Superior temporal gyrus (tissue), 1 donor: ENCODE measurements around the gene NARF.
A peak's percentile ranks its signal among the peaks of the same experiment; 100 is the strongest.
"Not testable (repeated sequence)": the region's sequence is repeated elsewhere in the genome, so short reads cannot be mapped to it uniquely, and the experiment has no call there.

Source experiments
- DNase-seq: peaks from one replicate; pipeline ENCODE4 v3.0.0-alpha.2; 2016; ENCODE audit errors: extremely low spot score

The NARF gene

DNA sequence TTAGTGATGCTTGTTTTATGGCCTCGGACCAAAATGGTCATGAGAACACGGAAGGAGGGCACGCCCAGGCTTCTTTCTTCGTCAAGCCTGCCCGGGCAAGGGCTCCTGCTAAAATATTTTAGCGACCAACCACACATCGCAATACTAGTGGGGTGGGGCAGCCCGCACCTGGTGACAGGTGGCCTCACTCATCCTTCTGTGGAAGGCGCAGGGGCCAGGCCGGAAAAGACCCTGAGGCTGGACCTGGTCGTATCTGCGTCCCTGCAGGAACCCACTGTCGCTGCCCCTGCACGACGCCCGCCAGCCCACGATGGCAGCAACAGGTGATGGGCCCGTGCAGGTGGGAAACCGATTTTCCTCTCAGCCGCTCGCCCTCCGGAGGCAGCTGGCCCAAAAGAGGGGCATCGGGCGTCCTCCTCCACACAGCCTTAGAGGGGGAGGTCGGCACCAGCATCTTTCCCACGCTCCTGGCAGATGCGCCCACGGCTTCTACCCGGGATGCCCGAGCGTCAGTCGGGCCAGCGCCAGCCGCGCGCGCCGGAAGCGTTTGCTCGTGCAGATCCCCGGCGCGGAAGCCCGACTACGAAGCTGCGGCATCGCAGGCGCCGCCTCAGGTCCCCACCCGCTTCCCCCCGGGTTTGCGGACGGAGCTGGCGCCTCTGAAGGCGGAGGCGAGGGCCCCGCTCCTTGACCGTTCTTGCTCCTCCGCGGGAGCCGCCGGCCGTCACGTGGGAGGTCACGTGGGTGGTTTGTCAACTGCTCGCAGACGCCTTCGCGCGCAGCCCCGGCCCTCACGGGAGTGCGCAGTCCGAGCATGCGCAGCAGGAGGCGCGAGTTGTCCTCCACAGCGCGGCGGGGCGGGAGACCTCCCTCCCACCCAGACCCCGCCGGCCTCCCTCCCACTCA lies 38.2 kb downstream of the NARF start:
- peak; percentile 96 for DNase-seq

DNA sequence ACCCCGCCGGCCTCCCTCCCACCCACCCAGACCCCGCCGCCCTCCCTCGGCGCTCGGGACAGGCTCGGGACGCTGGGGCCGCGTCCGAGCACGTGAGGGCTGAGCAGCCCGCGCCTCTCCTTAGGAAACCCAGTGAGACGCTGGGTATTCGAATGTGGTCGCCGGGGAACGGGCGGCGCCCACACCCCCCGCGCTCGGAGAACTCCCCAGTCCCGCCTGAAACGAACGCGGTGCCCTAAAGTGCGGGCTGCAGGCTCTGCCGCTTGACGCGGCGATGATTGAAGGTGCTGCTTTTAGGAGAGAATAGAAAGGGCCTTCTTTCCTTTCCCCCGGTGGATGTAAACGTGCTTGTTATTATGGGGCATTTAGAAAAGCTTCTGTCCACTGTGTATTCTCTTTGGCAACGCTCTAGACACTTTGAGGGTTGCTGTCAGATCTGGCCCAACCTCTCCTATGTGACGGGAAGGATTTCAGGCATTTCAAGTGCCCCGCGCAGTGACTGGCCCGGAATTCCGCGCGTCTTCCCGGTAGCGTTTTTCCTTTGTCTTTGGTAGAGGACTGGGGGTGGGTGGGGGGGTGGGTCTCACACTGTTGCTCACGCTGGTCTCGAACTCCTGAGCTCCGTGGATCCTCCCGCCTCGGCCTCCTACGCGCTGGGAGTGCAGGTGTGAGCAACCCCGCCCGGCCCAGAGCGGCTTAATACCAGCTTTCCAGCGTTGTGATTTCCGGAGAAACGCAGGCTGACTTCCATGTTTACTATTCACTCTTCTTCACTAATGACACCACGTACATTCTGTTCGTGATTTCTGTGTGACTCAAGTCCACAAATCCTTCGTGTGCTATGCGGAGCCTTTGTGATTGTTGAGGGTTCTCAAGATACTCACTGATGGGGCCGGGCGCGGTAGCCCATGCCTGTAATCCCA lies 39.2 kb downstream of the NARF start:
- DNase-seq: peak; percentile 32

DNA sequence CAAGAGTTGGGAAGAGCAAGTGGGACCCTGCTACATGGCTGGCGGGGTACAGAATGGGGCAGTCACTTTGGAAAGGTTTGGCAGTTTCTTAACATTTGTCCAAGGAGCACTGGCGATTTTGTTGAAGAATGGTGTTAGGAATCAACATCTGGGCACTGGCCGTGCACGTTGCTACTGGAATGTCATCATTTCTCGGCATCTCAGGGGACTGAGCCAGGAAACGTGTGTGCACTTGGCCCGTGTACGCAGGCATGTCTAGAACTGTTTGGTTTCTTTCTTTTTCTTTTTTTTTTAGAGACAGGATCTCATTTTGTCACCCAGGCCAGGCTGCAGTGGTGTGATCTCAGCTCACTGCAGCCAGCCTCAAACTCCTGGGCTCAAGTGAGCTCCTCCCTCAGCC lies 43.7 kb downstream of the NARF start:
- DNase-seq: no peak

DNA sequence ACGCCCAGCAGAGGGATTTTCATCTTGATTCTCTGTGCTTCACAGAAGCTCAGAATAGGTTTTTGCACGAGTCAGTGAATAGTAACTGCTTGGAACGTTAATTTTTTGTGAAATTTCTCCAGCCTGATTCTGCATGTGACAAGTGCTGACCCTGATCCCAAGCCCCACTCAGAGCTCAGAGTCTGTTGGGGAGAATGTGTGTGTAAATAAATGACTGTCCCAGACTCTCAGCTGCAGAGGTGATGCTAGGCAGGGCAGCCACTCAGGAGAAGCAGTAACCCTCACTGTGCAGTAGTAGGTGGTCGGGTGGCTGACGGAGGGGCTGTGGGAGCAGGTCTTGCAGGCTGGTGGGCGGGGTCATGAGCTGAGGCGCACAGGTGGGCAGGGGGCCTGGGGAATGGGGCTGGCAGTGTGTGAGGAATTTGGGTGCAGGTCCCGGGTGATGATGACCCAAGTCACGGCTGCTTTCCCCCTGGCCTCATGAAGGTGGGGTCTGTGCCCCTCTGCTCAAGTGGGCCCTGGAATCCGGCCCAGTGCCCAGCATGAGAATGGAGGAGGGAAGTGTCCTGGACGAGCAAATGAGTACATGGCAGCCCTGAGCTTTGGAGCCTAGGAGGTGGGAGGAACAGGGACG lies 44.7 kb downstream of the NARF start:
- no peak for DNase-seq

DNA sequence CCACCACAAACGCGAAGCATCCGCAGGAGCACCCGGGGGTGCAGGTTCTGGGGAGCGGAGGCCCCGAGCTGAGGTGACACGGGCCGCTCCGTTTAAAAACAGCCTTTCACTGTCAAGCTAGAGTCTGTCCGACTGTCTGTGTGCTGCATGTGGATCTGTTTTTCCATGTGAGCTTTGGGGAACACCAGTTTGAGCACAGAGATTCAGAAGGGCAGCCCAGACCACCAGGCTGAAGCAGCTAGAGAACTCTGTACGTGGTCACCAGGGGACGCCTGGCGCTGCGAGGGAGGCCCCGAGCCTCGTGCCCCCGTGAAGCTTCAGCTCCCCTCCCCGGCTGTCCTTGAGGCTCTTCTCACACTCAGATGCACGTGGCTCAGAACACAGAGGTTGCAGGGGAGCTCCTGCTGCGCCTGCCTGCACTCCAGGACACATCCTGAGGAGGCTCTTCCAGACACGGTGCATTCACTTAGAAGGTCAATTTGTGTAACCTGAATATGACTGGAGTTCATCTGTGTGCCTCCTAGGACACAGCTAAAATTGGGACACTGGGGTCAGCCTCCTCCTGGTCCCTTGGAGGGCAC lies 45.3 kb downstream of the NARF start:
- no peak for DNase-seq

DNA sequence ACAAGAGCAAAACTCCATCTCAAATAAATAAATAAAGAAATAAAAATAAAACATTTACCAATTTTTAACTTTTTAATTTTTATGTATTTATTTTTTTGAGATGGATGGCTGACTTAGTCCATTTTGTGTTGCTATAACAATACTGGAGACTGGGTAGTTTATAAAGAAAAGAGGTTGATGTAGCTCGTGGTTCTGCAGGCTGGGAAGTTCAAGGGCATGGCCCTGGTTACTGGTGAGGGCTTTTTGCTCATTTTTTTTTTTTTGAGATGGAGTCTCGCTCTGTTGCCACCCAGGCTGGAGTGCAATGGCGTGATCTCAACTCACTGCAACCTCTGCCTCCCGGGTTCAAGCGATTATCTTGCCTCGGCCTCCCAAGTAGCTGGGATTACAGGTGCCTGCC lies 46.8 kb downstream of the NARF start:
- DNase-seq: no peak

DNA sequence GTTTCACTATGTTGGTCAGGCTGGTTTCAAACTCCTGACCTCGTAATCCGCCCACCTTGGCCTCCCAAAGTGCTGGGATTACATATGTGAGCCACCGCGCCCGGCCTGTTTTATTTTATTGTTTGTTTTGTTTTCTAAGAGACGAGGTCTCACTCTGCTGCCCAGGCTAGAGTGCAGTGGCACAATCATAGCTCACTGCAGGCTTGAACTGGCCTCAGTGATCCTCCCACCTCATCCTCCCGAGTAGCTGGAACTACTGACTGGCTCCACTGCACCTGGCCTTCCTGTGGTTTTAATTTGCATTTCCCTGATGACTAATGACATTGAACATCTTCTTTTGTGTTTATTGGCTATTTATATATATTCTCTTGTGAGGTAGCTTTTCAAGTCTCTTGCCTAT lies 47.9 kb downstream of the NARF start:
- DNase-seq: not testable (repeated sequence)

DNA sequence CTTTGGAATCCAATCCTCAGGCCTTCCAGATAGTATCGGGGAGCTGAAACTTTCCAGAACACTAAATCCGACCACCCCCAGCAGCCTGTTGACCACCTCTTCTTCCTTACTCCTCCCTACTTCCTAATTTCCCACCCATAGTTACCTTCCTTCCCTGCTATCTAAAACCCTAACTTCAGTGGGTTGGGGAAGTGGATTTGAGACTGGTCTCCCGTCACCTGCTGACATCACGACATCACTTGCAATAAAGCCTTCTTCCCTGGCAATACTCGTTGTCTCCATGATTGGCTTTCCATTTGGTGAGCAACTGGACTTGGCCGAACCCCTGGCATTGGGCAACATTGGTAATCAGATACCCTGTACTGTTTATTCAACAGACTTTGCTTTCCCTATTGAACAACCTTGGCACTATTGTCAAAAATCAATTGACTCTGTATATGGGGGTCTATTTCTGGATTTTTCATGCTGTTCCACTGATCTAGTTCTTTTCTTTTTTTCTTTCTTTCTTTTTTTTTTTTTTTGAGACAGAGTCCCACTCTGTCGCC lies 49.2 kb downstream of the NARF start:
- DNase-seq: no peak

DNA sequence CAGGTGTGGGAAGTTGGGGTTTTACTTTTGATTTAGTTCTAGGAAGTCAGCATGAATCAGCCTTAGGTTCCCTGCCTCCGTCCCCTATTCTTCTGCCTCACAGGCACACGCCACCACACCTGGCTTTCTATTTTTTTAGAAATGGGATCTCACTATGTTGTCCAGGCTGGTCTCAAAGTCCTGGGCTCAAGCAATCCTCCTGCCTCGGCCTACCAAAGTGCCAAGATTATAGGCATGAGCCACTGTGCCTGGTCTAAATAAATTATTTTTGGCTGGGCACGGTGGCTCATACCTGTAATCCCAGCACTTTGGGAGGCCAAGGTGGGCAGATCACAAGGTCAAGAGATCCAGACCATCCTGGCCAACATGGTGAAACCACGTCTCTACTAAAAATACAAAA lies 53.1 kb downstream of the NARF start:
- not testable (repeated sequence) for DNase-seq

DNA sequence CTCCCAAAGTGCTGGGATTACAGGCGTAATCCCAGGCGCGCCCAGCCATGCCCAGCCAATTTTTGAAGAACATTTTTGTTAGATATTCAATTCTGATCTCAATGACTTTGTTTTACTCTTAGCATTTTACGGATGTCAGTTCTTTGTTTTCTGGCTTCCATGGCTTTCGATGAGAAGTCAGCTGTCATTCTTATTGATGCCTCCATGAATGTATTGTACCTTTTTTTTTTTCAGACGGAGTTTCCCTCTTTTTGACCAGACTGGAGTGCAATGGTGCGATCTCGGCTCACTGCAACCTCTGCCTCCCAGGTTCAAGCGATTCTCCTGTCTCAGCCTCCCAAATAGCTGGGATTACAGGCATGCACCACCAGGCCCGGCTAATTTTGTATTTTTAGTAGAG lies 55.3 kb downstream of the NARF start:
- DNase-seq: not testable (repeated sequence)

DNA sequence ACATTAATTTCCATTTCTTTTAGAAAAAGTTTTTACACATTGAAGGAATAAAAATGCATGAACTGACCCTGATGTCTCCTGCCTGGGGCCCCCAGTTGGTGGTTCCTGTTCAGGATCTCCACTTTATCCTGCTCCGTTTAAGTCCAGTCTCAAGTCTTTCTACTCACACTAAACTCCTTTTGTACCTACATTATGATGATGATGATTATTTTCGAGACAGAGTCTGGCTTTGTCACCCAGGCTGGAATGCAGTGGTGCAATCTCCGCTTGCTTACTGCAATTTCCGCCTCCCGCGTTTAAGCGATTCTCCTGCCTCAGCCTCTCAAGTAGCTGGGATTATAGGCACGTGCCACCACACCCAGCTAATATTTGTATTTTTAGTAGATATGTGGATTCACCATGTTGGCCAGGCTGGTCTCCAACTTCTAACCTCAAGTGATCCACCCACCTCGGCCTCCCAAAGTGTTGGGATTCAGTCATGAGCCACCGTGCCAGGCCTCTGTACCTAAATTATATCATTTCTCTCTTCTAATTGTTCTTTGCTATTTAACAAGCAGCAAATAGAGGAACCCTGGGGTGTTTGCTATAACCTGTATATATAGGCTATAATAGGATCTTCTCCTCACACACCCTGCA lies 58.8 kb downstream of the NARF start:
- no peak for DNase-seq

DNA sequence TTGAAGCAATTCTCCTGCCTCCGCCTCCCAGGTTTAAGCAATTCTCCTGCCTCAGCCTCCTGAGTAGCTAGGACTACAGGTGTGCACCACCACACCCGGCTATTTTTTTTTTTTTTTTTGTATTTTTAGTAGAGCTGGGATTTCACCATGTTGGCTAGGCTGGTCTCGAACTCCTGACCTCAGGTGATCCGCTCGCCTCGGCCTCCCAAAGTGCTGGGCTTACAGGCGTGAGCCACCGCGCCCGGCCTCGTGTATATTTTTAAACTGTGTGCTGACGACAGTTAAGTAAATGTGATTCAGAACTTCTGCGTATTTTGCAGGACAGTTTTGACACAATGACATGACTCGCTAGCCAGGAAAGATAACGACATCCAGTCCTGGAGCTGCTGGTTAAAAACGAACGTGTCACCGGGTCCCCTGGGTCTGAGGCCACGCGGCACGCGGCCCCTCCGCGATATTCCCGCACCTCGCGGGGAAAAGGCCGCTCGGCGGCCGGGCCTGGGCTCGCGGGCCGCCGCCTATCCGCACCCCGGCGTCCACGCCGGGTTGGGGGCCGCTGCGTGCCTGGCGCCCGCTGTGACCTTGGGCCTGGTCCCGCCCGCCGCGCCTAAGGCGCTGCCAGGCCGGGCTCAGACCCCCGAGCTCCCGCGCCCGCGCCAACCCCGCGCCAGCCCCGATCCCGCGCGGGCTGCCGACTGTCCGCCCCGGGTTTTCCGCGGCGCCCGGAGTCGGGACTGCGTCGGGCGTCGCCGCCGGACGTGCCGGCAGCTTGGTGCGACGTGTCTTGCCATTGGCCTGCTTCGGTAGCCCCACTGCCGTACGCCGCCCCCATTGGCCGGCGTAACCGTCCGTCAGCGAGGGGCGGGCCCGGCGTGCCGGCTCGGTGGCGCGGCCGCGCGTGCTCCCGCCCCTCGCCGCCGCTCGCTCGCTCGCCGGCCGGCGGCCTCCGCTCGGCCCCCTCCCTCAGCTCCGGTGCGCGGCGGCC lies 60.6 kb downstream of the NARF start, which contains the start of gene FOXK2:
FOXK2 (plus strand) TSS at position 907 of the 985 bp plus-strand sequence. CDS start 157 bp downstream, outside the sequence.
- DNase-seq: peak; percentile 95

DNA sequence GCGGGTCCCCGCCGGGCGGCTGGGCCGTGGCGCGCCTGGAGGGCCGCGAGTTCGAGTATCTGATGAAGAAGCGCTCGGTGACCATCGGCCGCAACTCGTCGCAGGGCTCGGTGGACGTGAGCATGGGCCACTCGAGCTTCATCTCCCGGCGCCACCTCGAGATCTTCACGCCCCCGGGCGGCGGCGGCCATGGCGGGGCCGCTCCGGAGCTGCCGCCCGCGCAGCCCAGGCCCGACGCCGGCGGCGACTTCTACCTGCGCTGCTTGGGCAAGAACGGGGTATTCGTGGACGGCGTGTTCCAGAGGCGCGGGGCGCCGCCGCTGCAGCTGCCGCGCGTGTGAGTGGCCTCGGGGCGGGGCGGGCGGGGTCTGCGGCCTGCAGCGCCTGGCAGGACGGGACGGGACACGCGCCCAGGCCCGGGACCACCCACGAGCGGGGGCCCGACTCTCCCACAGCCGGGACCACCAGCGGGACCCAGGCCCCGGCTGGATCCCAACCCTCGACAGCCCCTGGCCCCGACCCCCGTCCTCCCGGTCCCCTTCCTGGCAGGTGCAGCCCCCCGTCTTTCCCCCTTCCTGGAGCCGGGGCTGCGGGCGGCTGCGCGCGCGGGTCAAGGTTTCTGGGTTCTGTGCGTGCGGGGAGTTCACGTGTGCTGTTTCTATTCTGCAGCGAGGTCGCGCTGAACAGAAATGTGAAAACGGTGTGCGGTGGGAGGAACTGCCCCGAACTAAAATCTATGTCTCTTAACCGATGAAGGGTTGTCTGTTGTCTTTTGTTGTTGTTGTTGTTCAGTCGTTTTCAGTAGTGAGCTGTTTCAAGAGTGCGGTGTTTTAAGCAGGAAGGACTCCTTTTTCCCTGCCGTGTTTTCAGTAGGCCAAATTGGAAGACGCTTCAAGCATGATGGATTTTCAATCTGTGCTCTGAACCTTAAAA lies 61.7 kb downstream of the NARF start:
- peak; percentile 48 for DNase-seq

DNA sequence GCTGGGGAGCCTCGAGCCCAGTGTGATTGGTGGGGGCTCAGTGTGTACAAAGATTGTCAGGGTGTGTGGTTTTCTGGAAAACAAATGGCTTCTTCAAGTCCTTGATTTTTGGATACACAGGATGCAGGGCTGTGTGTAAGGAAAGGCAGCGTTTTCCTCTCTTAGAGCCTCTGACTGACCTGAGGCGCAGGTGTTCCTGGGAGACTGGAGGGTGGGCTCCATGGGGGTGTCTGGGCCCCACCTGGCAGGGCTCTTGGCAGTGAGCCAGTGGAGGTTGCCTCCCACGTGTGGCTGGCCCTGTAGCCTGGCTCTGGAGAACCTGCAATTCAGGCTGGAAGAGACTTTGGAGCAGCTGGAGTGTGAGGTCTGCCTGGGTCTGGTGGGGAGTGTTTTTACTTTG lies 66.0 kb downstream of the NARF start:
- DNase-seq: no peak

DNA sequence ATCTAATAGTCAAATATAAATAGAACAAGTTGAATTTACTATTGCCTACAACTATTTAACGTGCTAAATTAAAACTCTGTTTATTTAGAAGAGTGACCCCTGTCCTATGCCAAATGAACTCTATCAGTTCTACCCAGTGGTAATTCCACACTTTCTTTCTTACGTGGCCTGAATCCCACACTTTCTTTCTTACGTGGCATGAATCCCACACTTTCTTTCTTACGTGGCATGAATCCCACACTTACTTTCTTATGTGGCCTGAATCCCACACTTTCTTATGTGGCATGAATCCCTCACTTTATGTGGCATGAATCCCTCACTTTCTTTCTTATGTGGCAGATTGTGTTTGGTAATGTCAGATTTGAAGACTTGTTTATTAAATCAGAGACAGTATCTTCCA lies 67.2 kb downstream of the NARF start:
- DNase-seq: no peak

DNA sequence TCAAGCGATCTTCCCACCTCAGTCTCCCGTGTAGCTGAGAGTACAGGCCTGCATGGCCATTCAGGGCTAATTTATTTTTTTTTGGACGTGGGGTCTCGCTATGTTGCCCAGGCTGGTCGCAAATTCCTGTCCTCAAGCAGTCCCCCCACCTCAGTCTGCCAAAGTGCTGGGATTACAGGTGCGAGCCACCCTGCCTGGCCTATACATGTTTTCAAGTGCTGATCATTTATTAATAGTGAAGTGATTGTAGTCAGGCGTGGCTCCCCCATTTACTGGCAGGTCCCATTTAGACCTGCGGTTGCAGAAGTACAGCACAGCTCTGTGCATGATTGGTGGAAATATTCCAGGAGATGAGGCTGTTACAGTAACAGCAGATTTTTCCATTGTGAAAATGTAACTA lies 69.4 kb downstream of the NARF start:
- DNase-seq: peak; percentile 48

DNA sequence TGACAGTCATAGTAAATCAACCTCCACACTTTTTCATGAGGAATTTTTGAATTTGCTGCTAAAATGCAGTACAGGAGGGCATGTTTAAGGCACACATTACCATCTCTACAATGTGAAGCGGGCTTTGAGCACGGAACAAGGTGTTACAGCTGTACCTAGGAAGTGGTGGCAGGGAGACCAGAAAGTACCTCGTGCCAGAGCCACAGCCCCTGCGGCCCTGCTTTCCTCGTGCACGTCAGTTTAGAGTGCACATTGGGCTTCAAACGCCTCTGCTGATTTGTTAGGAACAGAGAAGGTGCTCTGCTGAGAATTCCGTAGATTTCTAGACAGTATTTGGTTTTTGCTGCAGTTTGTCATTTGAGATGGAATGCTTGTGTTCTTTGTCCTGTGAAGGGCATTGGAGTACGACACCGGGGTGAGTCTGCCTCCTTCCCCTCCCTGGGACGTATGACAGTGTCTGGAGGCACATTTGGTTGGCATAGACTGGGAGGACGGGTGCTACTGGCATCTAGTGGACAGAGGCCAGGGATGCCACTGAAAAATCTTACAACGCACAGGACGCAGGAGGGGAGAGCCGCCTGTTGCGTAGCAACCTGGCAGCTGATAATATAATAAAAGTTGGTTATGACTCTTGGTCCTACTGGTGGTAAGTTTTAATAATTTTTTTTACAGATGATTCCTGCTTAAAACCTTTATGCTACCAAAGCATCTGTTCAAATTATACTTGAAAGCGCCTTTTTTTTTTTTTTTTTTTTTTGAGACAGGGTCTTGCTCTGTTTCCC lies 70.1 kb downstream of the NARF start:
- DNase-seq: peak; percentile 86

DNA sequence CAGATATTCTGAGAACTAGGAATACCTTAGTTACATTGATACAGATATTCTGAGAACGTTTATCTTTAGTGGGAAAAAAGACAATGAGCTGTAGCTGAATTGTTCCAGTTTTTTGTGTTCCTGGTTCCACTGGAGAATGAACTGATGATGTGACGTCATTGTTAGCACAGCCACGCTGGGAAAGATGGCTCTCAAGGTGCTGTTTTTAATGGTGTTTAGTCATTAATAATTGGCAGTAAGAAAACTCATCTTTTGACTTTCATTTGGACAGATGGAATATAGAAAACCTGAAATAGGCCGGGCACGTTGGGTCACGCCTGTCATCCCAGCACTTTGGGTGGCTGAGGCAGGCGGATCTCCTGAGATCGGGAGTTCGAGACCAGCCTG lies 71.4 kb downstream of the NARF start:
- DNase-seq: no peak
